GM12878 (cell line): ENCODE results near the gene AMOTL1. TPM values are rescaled to one million over a fixed set of nuclear protein-coding genes. Genes with fewer than 3 reads are reported as not detected.
A peak's percentile ranks its signal among the peaks of the same experiment; 100 is the strongest.
"Not testable (repeated sequence)": the region's sequence is repeated elsewhere in the genome, so short reads cannot be mapped to it uniquely, and the experiment has no call there.

Source experiments
- ATAC-seq: fragments of 200-7000 bp; cut with Tn5 transposase; 3 replicates; pipeline ENCODE4 v1.9.1; 2020; ENCODE audit warnings: mild to moderate bottlenecking, moderate library complexity
- BruUV-seq: library from RNA; stranded (reverse); fragments of 400-500 nt; replicated peaks from 2 replicates; lab custom pipeline; 2021; lab: Mats Ljungman, UMichigan
- CTCF ChIA-PET: fragments of 300-600 bp; sonication (Branson Sonifier 250); formaldehyde crosslinking; extraction: SDS; loops from one replicate; lab custom pipeline; 2021; ENCODE audit warnings: inconsistent platforms; lab: Yijun Ruan, JAX
- POLR2A ChIA-PET: fragments of 350-600 bp; formaldehyde crosslinking; extraction: SDS; loops from one replicate; lab custom pipeline; 2021; ENCODE audit warnings: inconsistent platforms; lab: Charles Lee
- RAD21 ChIA-PET: fragments of 300-600 bp; sonication (Branson Sonifier 250); formaldehyde crosslinking; loops from one replicate; lab custom pipeline; 2023; ENCODE audit warnings: antibody characterized with exemption; ENCODE audit not compliant: unreplicated experiment; lab: Charles Lee
- SMC1A ChIA-PET: fragments of 300-600 bp; sonication (Branson Sonifier 250); formaldehyde crosslinking; loops from one replicate; lab custom pipeline; 2023; ENCODE audit not compliant: unreplicated experiment, uncharacterized antibody; lab: Charles Lee
- DNase-seq: peaks from one replicate; pipeline ENCODE4 v3.0.0-alpha.2; 2011; ENCODE audit warnings: low read depth, low spot score
- FAIRE-seq: peaks from 3 replicates; lab custom pipeline; 2011; peaks lifted over from hg19 to GRCh38; lab: Jason Lieb, UNC
- H2AFZ ChIP-seq: 2 replicates; pipeline ENCODE4 v1.6.0; 2011; ENCODE audit warnings: low read depth, low read length, control low read depth; ENCODE audit not compliant: control insufficient read depth
- H3K27ac ChIP-seq: 2 replicates; pipeline ENCODE4 v1.5.1; 2011; ENCODE audit warnings: control low read depth; ENCODE audit not compliant: control insufficient read depth, insufficient read depth
- H3K27me3 ChIP-seq, 2 experiments: replicated peaks in 1 of 2; 2 replicates each; pipeline versions ENCODE4 v1.6.0 to v1.6.1; 2011; ENCODE audit warnings: low read length in 1 of 2; ENCODE audit not compliant: control insufficient read depth in 2 of 2, insufficient read depth in 2 of 2
- H3K36me3 ChIP-seq, 2 experiments: 2 replicates each; pipeline ENCODE4 v1.5.1; 2011; ENCODE audit warnings: low read length in 1 of 2; ENCODE audit not compliant: control insufficient read depth in 2 of 2, insufficient read depth in 2 of 2
- H3K4me1 ChIP-seq: 2 replicates; pipeline ENCODE4 v1.6.1; 2011; ENCODE audit warnings: mild to moderate bottlenecking, low read length, moderate library complexity, mixed read lengths; ENCODE audit not compliant: control insufficient read depth, insufficient read depth
- H3K4me2 ChIP-seq: 2 replicates; pipeline ENCODE4 v1.6.0; 2011; ENCODE audit warnings: control low read depth; ENCODE audit not compliant: control insufficient read depth, insufficient read depth
- H3K4me3 ChIP-seq: fragments of 200-600 bp; sonication (generic); 2 replicates; pipeline ENCODE4 v1.5.1; 2016
- H3K79me2 ChIP-seq: 2 replicates; pipeline ENCODE4 v1.6.0; 2011; ENCODE audit warnings: low read length; ENCODE audit not compliant: control insufficient read depth, insufficient read depth
- H3K9ac ChIP-seq: 2 replicates; pipeline ENCODE4 v1.8.0; 2011; ENCODE audit warnings: low read length, control low read depth, mixed read lengths; ENCODE audit not compliant: control insufficient read depth, insufficient read depth
- H3K9me3 ChIP-seq: replicated peaks from 3 replicates; pipeline ENCODE4 v1.5.1; 2011; ENCODE audit warnings: mild to moderate bottlenecking, low read length; ENCODE audit not compliant: control insufficient read depth, insufficient read depth
- H4K20me1 ChIP-seq: 2 replicates; pipeline ENCODE4 v1.6.0; 2011; ENCODE audit not compliant: control insufficient read depth, insufficient read depth
- IKZF2 ChIP-seq, 2 experiments: fragments of 450-650 bp; IDR thresholded peaks; 2 replicates each; pipeline ENCODE4 v1.6.1; 2017; ENCODE audit warnings: mild to moderate bottlenecking in 2 of 2, moderate library complexity in 2 of 2
- NFYB ChIP-seq: IDR thresholded peaks from 2 replicates; pipeline ENCODE4 v1.6.1; 2011; ENCODE audit warnings: low read depth, mild to moderate bottlenecking, low read length, improper control_type of control experiment, moderate library complexity; ENCODE audit not compliant: insufficient read depth
- REST ChIP-seq: IDR thresholded peaks from 2 replicates; pipeline ENCODE4 v1.6.1; 2012; ENCODE audit warnings: mild to moderate bottlenecking, low read depth, low read length
- ZBED1 ChIP-seq: IDR thresholded peaks from 2 replicates; pipeline ENCODE4 v1.6.1; 2016; ENCODE audit warnings: borderline replicate concordance
- ZBTB4 ChIP-seq: fragments of 450-650 bp; formaldehyde crosslinking; IDR thresholded peaks from 2 replicates; pipeline ENCODE4 v1.4.0; 2022; ENCODE audit warnings: mild to moderate bottlenecking, moderate library complexity
- WGBS: methylation state at CpG from one replicate; pipeline ENCODE4 v1.1.6; 2016; ENCODE audit warnings: low lambda C conversion rate; ENCODE audit not compliant: insufficient replicate concordance, insufficient coverage; ENCODE audit errors: missing lambda C conversion rate; 5-methylcytosine and 5-hydroxymethylcytosine counted together
- in situ Hi-C: fragments of 300-500 bp; cut with MboI; formaldehyde crosslinking; loops from 9 replicates; pipeline ENCODE4 v1.14.3; 2018; ENCODE audit warnings: mixed read lengths
- intact Hi-C: fragments of 100-400 bp; cut with micrococcal nuclease; formaldehyde crosslinking; loops from one replicate; pipeline ENCODE4 v1.14.2; 2022; ENCODE audit not compliant: unreplicated experiment
- polyA plus RNA-seq, 11 experiments: library from polyadenylated mRNA; depleted of rRNA in 4 of 11; unstranded in 6 of 11; stranded (reverse) in 5 of 11; fragments of >200 nt; fragmentation: Nextera tagmentation in 4 of 11; fragmentation: Illumina TruSeq in 1 of 11; extraction: Ambion mirVana in 4 of 11; extraction: Trizol in 1 of 11; gene quantifications; 1 replicate in 1 of 11; 2 replicates in 10 of 11; pipeline versions ENCODE4 v1.2.1 to v1.2.3, GENCODE V29; 2011 to 2016; ENCODE audit warnings: inconsistent platforms in 2 of 11, missing spikeins in 2 of 11, low read depth in 1 of 11
- total RNA-seq, 4 experiments: library from RNA; depleted of rRNA in 3 of 4; stranded (reverse); fragments of >200 nt in 3 of 4; fragmentation: Illumina TruSeq in 1 of 4; extraction: Trizol in 1 of 4; gene quantifications; 2 replicates each; pipeline versions ENCODE4 v1.2.1 to v1.2.3, GENCODE V29; 2013 to 2021

AMOTL1 gene
- total and polyA plus RNA-seq, 10 of the 15 experiments (the other 5 are each of a cell fraction or from before 2014, with no cell fraction given): under 0.01 to 0.41 (median 0.01) TPM; not detected in 7

DNA sequence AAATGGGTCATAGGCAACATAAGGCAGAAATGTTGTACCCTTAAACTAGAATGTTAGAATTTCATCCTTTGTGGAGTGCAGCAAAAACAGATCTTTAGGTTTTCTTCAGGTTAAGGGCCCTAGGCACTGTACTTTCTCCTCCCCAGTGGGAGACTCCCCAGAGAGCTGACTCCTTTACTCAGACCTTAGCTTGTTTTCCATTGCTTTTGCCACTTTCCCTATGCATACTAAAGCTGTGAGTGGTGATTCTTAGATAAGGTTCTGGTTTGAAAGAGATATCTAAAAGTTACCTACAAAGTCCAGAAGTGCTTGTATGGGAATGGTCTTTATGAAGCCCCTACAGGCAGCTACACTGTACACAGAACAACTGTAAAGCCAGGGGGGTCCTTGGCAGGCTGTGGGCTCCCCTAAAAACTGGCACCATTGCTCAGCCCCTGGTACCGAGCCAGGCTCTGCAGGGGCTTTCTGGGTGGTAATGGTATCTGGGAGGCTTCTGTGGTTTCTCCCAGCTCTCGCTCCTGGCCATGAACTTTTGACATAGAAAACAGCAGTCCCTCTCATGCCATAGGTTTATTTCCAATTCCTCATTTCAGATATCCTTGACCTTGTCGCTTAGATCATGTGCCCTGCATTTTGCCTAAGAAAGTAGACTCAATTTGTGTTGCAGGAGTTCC is 23.2 kb downstream of the AMOTL1 start (continued):
- TF ChIP-seq ZBED1: no peak
- no peak for TF ChIP-seq IKZF2 (IDR thresholded peaks at IDR 0.05)
- TF ChIP-seq, all 136 proteins: peak for 0

DNA sequence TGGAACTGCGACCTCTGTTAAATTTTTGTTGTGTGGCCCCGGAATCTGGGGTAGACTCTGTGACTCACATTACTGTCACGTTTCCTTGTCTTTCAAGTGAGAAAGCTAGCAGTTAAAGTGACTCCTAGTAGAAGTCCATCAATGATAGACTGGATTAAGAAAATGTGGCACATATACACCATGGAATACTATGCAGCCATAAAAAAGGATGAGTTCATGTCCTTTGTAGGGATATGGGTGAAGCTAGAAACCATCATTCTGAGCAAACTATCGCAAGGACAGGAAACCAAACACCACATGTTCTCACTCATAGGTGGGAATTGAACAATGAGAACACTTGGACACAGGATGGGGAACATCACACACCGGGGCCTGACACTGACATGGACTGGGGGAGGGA is 23.8 kb downstream of the AMOTL1 start:
- H2AFZ ChIP-seq, H3K4me2 ChIP-seq, H3K4me1 ChIP-seq, H3K9ac ChIP-seq, intact Hi-C loops, FAIRE-seq, RAD21 ChIA-PET, in situ Hi-C loops, CTCF ChIA-PET, H3K27me3 ChIP-seq, SMC1A ChIA-PET, H3K4me3 ChIP-seq, BruUV-seq, POLR2A ChIA-PET, H3K9me3 ChIP-seq, DNase-seq, H3K27ac ChIP-seq, H3K79me2 ChIP-seq, H3K36me3 ChIP-seq, H4K20me1 ChIP-seq, ATAC-seq: not testable (repeated sequence)
- WGBS: 41% methylated on average over 5 of the region's 5 CpGs

- CTCF ChIA-PET: no interaction called here
- no peaks in the 10 kb centered on the region for H3K4me1 ChIP-seq
- no TSS peak for BruUV-seq
- no peak overlapping the region for H3K4me3 ChIP-seq
- FAIRE-seq: no peak
- WGBS: 49% methylated on average over 3 of the region's 3 CpGs
- no peak for ATAC-seq
- H3K9me3 ChIP-seq: no peaks in the 10 kb centered on the region
- H3K79me2 ChIP-seq: no peaks in the 10 kb centered on the region
- POLR2A ChIA-PET: no interaction called here
- RAD21 ChIA-PET: no interaction called here
- in situ Hi-C loops: no loop called here
- no peak overlapping the region for H3K4me2 ChIP-seq
- TF ChIP-seq NFYB (no peak), REST (peak; percentile 19; the same call in 1 of the 2 replicates), ZBTB4 (no peak)
- H3K36me3 ChIP-seq: no peaks in the 10 kb centered on the region
- H3K27ac ChIP-seq: no peak overlapping the region
- SMC1A ChIA-PET: no interaction called here
- H3K27me3 ChIP-seq: peaks cover 0 to 3% of the 10 kb centered on the region in 2 experiments; a peak in 2 of 4 replicates
- H3K9ac ChIP-seq: no peak overlapping the region
- H2AFZ ChIP-seq: no peak overlapping the region
- intact Hi-C loops: no loop called here
- H4K20me1 ChIP-seq: no peaks in the 10 kb centered on the region
- no peak for DNase-seq
Measured at GRCh38 chr11:94792451-94792850, 24.3 kb downstream of the AMOTL1 start.
